HG03045 (cell line): Measurements from ENCODE around the gene TSFM.
"Not testable (repeated sequence)": the region's sequence is repeated elsewhere in the genome, so short reads cannot be mapped to it uniquely, and the experiment has no call there.

Source experiments
- ATAC-seq: cut with Tn5 transposase; IDR thresholded peaks from one replicate; pipeline ENCODE4 v1.9.1; 2021; ENCODE audit warnings: mild to moderate bottlenecking, moderate library complexity; ENCODE audit not compliant: unreplicated experiment

TSFM gene

DNA sequence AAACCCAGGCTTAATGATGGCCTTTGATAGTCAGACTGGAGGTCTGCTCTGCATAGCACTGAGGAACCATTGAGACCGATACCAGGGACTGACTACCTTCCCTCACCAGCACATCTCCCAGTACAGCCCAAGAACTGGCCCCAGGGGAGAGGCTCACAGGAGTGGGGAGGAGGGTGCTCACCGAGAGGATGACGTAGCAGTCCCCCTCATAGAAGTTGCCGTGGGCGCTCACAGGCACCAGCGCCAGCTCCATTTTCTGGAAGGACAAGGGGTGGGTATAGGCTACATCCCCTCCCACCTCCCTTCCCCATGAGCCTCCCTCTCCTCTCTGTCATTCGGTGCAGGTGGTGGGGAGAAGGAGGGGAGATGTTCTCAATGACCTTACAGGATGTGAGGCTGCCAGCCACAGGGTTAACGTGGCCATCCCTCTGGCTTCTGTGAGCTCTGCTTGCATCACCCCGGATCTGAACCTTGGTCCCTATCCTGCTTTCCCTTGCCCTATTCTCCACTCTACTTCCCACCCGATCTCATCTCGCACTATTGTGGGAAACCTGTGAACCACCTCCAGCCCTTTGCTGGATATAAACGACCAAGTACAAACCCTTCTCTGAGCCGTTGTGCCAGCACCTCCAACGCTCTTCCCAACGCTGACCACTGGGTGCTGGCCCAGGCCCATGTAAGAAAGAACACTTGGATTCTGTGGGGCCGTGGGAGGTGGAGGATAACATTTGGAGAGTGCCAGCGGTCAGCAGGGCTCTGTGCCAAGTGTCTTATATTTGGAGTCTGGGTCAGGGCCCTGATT, 31.6 kb downstream of the TSFM start:
- ATAC-seq: no peak

DNA sequence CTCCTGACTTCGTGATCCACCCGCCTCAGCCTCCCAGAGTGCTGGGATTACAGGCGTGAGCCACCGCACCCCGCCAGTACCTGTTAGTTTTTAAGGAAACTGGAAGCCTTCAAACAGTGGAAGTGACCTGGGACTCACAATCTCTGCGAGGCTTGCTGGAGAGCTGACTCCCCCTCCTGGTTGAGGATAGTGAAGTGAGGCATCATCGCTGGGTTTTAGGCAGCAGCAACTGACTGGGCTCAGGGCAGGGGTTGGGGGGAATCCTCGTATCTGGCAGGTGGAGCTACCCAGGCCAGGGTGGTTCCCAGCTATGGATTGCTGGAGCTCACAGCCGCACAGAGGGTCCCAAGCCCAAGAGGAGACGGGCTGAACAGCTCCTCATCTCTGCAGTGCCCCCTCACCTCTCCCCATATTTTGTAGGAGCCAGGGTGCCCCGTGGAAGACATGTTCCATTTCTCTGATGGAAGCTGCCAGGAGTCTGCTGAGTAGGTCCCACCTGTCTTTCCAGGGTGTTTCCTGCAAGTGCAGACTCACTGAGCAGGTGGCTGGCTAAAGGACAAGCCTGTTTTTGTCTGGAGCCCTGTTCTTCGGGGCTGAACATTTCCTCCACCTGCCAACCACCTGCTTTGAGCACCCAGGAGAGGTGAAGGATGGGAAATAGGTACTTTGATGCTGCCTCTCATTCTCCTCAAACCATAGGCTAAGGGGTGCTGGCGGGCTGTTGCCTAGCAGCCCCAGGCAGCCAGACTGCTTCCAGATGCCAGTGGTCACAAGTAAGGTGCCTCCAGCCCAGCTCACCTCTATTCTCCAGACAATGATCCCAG, 32.8 kb downstream of the TSFM start:
- no peak for ATAC-seq

GRCh38 chr12:57816001-57816854, 33.6 kb downstream of the TSFM start:
- no peak for ATAC-seq

GRCh38 chr12:57816855-57817151, 34.2 kb downstream of the TSFM start:
- ATAC-seq: no peak

DNA sequence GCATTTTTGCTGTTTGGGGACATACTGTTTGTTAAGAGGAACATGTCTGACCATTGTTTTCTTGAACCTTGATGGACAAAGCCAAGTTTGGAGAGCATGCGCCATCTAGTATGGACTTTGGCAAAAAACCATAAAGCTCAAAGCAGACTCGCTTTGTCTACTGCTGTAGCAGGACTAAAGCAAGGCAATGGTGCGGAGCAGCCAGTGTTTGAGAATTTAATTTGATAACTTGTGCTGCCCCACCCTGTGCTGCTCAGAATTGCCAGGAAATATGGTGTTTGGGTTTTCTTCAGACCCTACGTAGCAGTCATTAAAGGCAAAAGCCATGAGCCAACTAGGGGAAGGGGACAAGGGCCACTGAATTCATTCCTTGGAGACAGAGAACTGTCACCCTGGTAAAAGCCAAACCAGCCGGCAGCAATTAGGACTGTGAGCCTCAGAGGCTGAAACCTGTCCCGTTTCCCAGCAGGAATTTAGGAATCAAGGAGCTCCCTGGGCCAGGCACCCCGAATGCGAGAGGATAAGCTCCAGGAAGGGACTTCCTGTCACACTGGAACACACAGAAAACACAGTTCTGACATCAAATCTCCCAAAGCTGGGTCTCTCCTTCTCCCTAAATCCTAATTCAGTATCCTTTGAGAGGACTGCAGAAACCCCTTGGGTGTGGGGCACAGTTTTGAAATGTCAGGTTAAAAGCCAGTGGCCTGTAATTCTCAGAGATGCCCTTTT, 34.8 kb downstream of the TSFM start:
- ATAC-seq: no peak

GRCh38 chr12:57817990-57818331, 35.4 kb downstream of the TSFM start:
- ATAC-seq: not testable (repeated sequence)

DNA sequence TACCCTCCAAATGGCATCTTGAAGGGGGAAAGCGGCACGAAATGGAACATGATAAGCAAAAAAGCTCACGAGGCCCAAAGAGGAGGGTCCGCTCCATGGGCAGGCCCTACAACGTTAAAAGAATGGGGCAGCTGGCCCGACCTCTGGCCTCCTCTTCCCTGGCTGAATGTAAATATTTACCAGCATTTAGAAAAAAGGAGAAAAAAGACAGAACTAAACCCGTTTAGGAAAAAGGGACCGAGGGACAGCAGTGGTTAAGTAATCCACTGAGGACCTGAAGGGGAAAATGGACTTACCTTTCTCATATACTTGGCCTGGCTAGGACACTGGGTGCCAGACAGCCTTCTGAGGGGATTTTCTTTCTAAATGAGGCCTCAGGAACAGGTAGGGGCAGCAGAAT, 37.5 kb downstream of the TSFM start:
- ATAC-seq: not testable (repeated sequence)

- ATAC-seq: not testable (repeated sequence)
Measured at GRCh38 chr12:57821015-57821414, 38.4 kb downstream of the TSFM start.

DNA sequence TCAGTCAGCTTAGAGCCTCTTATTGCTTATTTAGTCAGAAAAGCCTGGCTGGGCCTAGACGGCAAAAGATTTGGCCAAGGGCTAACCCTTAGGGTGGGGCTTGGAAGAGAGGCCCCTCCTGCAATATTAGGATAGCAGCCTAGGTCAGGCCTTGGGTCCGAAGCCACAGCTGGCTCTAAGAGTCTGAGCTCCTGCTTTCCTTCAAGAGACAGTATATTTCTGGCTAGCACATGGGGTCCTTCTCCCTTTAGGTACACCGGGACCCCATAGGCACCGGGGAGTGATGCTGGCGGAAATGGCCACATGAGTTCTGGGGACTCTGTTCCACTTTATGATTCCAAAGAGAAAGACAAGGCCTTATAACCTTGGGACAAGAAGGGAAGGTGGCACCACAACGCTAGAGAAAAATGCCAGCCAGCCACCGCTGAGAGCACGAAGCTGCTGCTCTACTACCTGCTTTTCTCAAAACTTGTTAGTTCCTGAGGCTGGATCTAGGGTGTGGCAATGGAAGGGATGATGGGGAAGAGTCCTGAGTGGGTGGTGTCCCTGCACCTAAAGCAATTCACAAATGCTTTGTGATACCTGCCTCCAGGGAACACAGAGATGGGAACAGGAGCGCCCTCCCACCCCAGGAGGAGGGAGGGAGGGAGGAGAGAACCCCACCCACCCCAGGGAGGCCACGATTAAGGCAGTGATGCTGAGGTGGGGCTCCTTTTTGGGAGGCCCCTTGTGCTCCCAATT, 39.1 kb downstream of the TSFM start:
- no peak for ATAC-seq

- ATAC-seq: no peak
Measured at GRCh38 chr12:57822392-57823130, 40.0 kb downstream of the TSFM start.

DNA sequence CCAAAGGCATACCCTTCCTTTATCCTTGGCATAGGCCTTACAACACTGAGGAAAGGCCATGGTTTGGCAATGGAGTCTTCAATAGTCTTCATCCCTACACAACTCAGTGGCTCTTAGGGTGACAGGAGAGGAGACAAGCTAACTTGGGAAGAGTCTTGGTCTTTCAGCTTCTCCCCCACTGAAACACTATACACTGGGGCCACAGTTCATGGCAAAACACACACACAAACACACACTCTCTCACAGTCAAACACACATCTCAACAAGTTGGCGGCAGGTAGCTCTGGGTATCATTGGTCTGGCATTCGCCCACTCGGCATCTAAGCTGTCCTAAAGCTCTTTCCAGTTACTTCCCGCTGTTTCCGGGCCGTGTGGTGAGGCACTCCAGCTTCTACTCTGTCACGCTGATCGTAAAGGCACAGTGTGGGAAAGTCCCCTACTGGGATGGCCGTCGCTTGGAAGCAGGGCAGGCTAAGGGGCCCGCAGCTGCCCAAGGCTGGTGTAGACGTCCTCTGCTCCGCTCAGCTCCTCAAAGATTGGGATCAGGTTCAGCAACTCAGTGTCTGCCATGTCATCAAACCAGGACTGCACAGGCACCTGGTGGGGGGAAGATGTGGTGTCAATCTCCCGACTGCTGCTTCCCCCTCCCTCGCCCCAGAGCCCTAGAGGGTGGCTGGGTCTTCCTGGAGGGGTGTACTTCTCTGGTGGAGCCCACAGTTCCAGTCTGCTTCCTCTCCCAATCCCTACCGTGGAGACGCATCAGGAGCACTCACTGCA, 40.7 kb downstream of the TSFM start:
- no peak for ATAC-seq

- ATAC-seq: no peak
Measured at GRCh38 chr12:57823908-57824640, 41.5 kb downstream of the TSFM start.

- no peak for ATAC-seq
Measured at GRCh38 chr12:57825451-57825850, 42.9 kb downstream of the TSFM start.

GRCh38 chr12:57826400-57826799, 43.8 kb downstream of the TSFM start:
- no peak for ATAC-seq

- no peak for ATAC-seq
Measured at GRCh38 chr12:57826966-57827365, 44.4 kb downstream of the TSFM start.

DNA sequence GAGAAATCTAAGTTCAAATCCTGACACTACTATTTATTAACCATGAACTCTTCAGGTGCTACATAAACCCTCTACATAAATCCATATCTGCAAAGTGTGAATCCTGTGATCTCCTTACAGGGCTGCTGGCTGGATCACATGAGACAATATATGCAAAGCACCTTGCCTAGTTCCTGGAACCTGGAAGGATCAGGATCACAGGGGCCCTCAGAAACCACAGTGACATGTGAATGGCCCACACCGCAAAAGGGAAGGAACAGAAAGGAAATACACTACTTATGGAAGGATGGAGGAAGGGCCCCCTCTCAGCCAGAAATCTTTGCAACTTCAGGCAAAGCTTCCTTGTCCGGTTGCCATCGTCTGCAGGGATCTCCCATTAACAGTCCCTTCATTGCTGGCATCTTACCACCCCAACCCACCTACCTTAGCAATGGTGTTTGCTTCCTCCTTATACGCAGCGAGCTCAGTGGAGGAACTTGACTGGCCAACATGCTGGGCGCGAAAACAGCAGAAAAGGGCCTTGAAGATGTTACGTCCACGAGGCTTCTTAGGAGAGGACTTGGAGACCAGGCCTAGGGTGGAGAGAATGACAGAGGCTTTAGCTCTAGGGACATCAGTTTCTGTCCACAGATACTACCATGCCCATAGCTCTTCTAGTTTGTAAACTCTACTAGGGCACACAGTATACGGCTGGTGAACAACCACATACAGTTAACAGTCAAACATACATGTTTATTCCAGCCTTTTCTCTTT, 46.6 kb downstream of the TSFM start:
- no peak for ATAC-seq

- ATAC-seq: no peak
Measured at GRCh38 chr12:57830393-57830792, 47.8 kb downstream of the TSFM start.
